GM21576 (cell line): ENCODE data around the gene CEP63.

Experiments used
- ATAC-seq: cut with Tn5 transposase; IDR thresholded peaks from one replicate; pipeline ENCODE4 v1.9.1; 2021; ENCODE audit warnings: mild to moderate bottlenecking, moderate library complexity; ENCODE audit not compliant: unreplicated experiment

Gene CEP63

DNA sequence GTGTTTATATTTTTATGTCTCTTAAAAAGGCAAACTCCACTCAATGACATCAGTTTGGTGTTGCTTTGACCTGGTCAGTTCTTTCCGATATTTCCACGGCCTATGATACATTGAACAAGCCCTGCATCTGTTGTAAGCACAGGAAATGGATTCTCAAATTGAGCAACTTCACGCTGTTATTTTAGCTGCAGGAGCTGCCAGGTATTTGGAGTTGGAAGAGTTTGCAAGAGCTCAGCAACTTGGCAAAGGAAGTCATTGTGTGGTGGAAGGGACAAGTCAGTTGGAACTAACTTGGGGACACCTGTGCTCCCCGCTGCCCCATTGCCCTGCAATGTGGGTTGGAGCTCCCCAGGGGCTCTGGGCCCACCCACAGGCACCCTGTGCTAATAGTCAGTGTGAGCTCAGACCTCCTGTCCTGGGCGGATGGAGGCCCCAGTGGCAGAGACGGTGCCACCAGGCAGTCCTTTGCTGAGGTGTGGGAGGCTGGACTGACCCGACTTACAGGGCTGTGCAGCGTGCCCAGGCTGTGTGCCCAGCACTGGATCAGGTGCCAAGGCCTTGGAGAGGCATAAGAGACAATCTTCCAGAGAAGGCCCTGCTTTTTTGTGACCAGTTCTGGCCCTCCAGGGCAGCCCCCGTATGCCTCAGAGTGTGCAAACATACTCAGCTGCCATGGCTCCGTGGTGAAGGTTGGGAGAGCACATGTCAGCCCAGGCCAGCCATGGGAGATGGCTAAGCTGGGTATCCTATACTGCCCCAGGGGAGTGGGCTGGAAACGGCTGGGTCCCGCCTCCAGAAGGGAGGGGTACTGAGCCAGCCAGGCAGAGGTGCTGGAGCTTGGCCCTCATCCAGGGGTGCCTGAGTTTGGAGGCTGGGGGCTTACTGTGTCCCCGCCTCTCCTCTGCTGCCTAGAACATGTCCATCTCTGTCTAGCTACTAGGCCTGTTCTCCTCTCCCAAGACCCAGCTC, 121.5 kb downstream of the CEP63 start:
- no peak for ATAC-seq

DNA sequence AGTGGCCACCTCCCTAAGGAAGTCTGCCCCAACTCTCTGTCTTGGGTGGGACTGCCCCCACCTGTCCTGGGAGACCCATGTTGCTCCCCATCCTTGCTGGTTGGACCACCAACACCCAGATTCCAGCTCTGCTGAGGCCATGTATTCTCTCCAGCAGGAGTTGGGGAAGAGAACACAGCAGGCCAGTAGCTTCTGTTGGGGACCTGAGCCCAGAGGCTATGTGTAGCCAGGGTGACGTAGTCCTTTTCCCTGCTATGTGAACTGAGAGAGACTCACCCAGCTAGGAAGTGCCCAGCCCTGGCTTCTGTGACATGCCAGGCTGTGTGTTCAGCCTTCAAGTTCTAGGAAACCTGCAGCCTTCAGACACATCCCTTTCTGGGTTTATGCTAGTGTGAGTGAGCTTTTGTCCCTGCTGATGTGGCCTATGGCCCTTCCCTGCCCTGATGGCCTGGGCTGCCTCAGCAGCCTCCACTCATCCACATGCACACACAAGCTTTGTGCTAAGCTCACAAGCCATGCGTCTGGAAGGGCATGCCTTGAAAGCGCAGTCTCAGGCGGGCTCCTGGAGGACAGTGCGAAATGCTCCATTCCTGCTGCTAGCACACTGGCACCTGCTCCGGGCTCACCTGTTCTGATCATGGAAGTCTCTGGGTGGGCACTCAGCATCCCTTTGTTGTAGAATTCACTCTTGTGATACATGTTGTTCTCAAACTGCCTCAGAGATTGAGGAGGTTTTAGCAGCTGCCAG, 122.3 kb downstream of the CEP63 start:
- no peak for ATAC-seq

DNA sequence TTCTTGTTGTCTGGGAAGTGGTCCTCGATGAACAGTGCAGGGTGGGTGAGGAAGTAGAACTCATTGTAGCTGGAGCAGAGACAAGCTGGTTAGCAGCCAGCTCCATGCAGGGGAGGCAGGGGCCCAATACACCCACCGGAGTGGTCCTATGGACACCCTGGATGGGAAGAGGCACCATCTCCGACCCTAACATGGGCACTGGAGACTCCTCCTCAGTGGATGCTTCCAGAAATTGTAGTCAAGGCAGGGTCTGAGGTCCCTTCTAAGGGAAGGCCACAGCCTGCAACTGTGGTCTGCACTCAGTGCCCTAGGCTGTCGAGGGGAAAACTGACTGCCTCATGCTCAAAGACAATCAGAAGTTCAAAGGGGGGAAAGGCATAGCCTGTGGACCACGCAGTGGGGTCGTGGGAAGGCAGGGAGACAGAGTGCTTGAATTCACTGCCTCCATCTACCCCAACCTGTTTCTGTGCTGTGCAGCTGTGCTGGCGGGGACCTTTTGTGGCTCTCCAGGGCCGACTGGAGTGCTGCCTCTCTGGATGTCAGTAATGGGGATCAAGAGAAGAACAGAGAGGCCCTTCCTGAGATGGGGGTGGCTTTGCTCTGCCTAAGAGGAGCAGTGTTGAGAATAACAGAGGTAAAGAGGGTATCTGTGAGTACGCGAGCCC, 123.0 kb downstream of the CEP63 start:
- ATAC-seq = no peak

DNA sequence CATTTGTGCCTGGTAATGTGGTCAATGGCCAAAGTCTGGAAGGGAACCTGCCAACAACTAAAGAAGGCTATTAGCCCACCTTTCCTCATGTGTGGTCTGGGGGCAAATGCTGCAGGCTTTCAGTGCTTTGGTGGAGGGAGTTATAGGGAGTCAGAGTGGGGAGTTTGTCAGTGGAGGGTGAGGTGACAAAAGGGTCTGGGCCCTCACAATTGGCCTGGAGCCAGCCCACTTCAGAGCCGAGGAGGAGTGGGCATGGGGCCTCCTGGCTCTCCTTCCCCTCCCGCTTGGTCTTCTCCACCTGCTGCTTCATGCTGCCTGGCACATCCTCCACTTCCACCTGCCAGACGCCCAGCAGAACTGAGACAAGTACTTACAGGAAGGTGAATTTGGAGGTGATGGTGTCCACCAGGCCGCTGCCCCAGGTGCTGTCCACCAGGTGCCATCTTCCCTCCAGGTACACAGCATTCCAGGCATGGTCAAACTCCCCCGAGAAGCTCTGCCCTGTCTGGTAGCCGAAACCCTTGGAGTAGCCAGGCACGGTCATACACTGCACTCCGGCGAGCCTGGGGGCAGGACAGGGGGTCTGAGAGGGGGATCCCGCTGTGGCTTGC, 124.1 kb downstream of the CEP63 start:
- ATAC-seq = no peak

DNA sequence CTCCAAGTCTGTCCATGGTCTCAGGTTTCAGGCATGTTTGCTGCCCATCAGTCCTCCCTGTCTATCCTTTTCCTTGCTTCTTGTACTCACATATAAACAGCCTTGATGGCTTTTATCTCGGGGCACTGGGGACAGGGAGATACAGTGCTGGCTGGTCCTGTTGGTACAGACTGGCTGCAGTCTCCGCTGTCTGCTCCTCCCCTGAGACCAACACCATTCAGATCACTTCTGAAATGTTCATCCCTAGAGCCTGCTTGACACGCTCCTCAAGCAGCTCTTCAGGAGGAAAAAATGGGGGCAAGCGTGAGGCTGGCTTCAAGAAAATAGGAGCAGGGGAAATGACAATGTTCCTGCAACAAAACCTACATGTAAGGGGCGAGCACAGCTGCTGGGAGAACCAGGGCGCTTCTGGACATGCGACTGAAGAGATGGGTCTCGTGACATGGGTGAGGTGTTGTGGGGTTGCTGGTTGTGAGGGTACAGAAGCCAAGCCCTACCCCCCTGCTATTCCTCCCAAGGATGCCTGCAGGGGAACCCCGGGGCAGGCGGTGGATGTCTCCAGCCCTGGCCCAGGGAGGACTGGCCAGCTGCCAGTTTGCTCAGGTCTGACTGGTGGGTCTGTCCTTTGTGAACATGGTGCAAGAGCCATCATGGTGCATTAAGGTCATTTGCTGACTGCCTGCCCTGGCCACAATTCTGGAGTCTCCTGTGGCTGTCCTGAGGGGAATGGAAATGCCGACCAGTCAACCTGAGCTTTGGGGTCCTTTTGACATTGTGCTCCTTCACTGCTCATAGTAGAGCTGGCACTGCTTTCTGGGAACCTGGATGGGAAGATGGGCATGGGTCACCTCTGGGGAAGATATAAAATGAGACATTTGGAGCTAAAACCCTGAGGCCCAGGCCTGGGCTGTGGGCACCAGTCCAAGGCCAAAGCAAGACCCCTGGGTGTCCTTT, 124.9 kb downstream of the CEP63 start:
- no peak for ATAC-seq

DNA sequence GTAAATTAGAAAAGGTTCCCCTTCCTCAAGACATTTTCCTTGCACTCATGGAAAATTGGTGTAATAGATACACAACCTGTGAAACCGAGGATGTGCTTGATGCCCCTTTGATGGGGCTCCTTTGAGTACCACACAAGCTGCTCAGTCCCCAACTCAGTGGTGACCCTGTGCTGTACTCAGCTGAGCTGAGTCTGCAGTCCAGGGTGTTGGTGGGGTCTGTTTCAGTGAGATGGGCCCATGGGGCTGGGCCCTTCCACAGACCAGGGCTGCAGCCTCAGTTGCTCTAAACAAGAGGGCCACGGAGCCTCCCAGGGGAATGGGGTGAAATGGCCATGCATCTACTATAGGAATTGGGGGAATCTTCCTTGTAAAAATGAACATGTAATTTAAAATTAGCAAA, 125.7 kb downstream of the CEP63 start:
- ATAC-seq = no peak

- no peak for ATAC-seq
Observed at GRCh38 chr3:134613006-134613520, 127.2 kb downstream of the CEP63 start.

- ATAC-seq = no peak
Observed at GRCh38 chr3:134614955-134615354, 129.1 kb downstream of the CEP63 start.

GRCh38 chr3:134615743-134616142, 129.9 kb downstream of the CEP63 start:
- no peak for ATAC-seq

- no peak for ATAC-seq
Observed at GRCh38 chr3:134617608-134618477, 132.0 kb downstream of the CEP63 start.

GRCh38 chr3:134618478-134619300, 132.8 kb downstream of the CEP63 start:
- no peak for ATAC-seq

- no peak for ATAC-seq
Observed at GRCh38 chr3:134619301-134619615, 133.4 kb downstream of the CEP63 start.

GRCh38 chr3:134619884-134620445, 134.1 kb downstream of the CEP63 start:
- no peak for ATAC-seq

DNA sequence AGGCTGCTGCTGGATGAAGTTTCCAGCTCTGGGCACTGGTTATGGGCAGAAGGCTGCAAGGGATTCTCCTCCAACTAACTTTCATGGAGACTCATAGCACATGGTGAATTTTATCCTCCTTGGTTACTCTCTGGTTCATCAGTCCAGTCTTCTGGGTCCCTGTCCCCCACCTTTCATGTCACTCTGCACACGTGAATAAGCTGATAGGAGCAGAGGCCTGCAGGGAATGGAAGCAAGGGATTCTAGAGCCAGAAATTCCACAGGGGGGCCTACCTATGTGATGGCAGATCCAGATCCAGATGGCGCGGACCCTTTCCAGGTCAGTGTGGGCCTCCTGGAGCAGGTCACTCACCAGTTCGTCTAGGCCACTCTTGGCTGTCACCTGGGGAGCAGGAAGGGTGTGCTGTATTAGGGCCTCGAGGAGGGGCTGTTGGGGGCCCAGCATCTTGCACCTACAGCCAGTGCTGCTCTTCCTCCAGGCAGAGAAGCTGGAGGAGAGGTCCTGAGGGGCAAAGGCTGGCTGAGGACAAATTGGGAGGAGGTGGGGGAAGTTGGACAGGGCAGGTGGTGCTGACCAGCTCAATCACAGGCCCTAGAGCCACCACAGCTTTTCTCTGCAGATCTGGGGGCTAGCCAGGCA, 134.7 kb downstream of the CEP63 start:
- no peak for ATAC-seq

GRCh38 chr3:134621854-134622253, 136.0 kb downstream of the CEP63 start:
- ATAC-seq = no peak

- no peak for ATAC-seq
Observed at GRCh38 chr3:134622806-134623365, 137.0 kb downstream of the CEP63 start.
